GM12873 (cell line): Measurements from ENCODE around the gene CAP2.

Experiments
- TF ChIP-seq, protein P1 (sequence below): IDR thresholded peaks from 2 replicates; pipeline ENCODE4 v1.5.1; 2012; ENCODE audit warnings: low read depth, mild to moderate bottlenecking, moderate library complexity, low read length, control low read depth; ENCODE audit not compliant: insufficient read depth; ENCODE audit errors: missing control alignments

Gene CAP2

DNA sequence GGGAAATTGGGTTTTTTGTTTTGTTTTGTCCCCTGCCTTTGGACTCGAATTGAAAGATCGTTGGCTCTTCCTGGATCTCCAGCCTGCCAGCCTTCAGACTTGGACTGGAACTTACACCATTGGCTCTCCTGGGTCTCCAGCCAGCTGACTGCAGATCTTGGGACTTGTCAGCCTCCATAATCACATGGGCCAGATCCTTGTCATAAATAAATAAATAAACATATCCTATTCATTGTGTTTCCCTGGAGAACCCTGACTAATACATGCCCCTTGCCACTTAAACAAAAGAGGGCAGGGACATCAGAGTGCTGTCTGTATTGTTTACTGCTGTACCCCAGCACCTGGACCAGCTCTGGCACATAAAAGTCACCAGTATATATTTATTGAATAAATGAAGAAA, 101.5 kb downstream of the CAP2 start:
- TF ChIP-seq, protein P1, sequence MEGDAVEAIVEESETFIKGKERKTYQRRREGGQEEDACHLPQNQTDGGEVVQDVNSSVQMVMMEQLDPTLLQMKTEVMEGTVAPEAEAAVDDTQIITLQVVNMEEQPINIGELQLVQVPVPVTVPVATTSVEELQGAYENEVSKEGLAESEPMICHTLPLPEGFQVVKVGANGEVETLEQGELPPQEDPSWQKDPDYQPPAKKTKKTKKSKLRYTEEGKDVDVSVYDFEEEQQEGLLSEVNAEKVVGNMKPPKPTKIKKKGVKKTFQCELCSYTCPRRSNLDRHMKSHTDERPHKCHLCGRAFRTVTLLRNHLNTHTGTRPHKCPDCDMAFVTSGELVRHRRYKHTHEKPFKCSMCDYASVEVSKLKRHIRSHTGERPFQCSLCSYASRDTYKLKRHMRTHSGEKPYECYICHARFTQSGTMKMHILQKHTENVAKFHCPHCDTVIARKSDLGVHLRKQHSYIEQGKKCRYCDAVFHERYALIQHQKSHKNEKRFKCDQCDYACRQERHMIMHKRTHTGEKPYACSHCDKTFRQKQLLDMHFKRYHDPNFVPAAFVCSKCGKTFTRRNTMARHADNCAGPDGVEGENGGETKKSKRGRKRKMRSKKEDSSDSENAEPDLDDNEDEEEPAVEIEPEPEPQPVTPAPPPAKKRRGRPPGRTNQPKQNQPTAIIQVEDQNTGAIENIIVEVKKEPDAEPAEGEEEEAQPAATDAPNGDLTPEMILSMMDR: no peak

- TF ChIP-seq, protein P1: no peak
Observed at GRCh38 chr6:17497535-17498095, 104.2 kb downstream of the CAP2 start.

- TF ChIP-seq, protein P1: no peak
Observed at GRCh38 chr6:17501442-17501841, 108.0 kb downstream of the CAP2 start.

DNA sequence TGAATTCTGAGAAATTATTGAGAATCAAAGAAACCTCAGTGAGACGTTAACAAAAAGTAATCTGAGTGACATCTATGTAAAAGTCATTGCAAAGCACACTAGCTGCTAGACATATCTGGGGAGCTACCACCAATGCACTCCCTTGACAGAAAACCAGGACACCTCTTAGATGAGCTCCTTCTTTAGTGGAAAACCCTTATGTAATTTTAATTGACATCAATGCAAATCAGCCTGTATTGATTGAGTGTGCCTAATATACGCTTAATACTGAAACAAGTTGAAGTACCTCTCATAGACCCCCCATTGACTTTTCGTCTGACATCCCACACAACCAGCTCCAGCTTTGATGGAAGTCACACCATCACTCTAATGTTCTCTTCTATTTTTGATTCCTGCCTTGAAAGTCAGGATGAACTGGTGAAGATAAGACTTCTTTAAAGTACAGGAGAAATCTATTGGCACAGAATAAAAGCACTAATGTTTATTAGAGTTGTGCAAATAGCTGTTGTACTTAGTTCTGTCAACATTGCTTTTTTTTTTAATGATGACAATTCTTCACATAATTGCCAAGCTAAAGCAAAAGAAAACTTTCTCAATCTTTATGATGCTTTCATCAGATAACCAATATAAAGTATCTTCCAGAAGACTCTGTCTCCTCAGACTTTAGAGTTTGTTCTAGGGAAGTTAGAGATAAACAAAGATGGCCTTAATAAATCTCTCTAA, 108.7 kb downstream of the CAP2 start:
- TF ChIP-seq, protein P1: no peak

DNA sequence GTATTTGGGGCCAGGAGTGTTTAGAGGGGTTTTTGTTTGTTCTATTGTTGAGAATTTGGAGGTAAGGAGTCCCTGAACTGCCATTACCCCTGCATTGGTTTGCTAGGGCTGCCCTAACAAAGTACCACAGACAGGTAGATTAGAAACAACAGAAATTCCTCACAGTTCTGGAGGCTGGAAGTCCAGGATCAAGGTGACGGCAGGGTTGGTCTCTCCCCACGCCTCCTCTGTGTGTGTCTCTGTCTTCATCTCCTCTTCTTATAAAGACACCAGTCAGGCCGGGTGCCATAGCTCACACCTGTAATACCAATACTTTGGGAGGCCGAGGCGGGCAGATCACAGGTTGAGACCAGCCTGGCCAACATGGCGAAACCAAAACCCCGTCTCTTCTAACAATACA, 109.7 kb downstream of the CAP2 start:
- TF ChIP-seq, protein P1: no peak

- TF ChIP-seq, protein P1: no peak
Observed at GRCh38 chr6:17504005-17504404, 110.6 kb downstream of the CAP2 start.

DNA sequence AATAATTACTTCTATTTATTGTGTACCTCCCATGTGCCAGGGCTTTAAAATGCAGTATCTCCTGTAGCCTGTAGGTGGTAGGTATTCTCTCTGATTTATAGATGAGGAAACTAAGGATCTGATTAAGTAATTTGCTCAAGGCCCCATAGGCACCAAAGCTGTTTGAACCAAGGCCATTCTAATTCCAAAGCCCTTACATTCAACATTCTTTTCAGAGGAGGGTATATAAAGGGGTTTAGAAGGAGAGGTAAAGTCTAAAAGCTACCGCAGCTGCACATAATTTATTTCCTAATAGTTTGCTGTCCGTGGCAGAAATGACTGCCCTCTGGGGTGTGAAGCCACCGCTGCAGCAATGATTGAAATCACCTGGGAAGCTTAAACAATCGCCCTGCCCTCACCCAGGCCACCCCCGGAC, 111.7 kb downstream of the CAP2 start:
- TF ChIP-seq, protein P1: peak; percentile 29
